Measurements from ENCODE around the gene PRSS16. TPM values are rescaled to one million over a fixed set of nuclear protein-coding genes. Genes with fewer than 3 reads are reported as not detected.

Gene PRSS16
- total and polyA plus RNA-seq, 9 of the 15 experiments (the other 6 are each of a cell fraction or from before 2014, with no cell fraction given), result 4.5 to 21.3 (median 12.1) TPM

DNA sequence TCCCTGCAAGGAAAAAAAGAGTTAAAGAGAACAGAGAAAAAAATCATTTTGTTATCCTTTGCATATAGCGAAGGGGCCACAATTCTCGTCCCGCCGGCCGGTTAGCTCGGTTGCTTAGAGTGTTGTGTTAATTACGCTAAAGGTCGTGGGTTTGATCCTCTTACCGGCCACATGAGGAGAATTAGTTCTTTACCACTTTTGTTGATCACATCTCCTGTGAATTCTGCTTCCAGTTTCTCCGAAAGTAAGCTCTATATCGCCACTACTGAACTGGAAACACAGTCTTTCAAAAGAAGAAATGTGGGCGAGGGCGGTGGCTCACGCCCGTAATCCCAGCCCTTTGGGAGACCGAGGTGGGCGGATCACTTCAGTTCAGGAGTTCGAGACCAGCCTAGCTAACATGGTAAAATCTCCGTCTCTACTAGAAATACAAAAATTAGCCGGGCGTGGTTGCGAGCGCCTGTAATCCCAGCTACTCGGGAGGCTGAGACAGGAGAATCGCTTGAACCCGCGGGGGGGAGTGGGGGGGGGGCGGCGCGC lies 13.4 kb downstream of the PRSS16 start:
- ATAC-seq (no peak), FAIRE-seq (no peak), DNase-seq (ENCODE audit: extremely low read depth in 1 of 4, low spot score in 3 of 4) (no peak)
- no peaks in the 10 kb centered on the region; the same call in 2 of the 3 replicates for H3K36me3 ChIP-seq (ENCODE audit: control insufficient read depth, insufficient read depth, low read length)
- intact Hi-C loops (cut with micrococcal nuclease), result no loop called here
- 0 out of 2 replicates have a peak, but pooled peaks cover 2% of the 10 kb centered on the region for H3K9me3 ChIP-seq (replicated peaks; ENCODE audit: control insufficient read depth, insufficient read depth, low read depth, low read length)
- no peak overlapping the region for H3K4me2 ChIP-seq (ENCODE audit: insufficient read depth, low read length)
- H3K27ac ChIP-seq (ENCODE audit: extremely low read depth, low read depth, low read length), result no peak overlapping the region
- no TSS peak for BruUV-seq (replicated peaks)
- no peak overlapping the region for H3K9ac ChIP-seq (ENCODE audit: insufficient read depth in 1 of 2, low read depth in 2 of 2, low read length in 2 of 2)
- no peaks in the 10 kb centered on the region for H3K79me2 ChIP-seq (ENCODE audit: control insufficient read depth, insufficient read depth, low read length)
- in situ Hi-C loops (cut with MboI), result no loop called here
- ChIA-PET POLR2A (interaction anchor here (1.4 kb wide), 2 partner anchors 9 to 13 kb away, joined by 3 to 6 read pairs; partner anchors contain the start of gene PRSS16), CTCF (ENCODE audit: low intra/inter-chr PET ratio) (no interaction called here)
- H3K4me1 ChIP-seq (replicated peaks in 1 of 2; ENCODE audit: control insufficient read depth in 2 of 2, insufficient read depth in 2 of 2, low read length in 2 of 2), result peaks cover 0 to 7% of the 10 kb centered on the region in 2 experiments; a peak in 1 of 5 replicates
- no peaks in the 10 kb centered on the region for H3K27me3 ChIP-seq (ENCODE audit: control insufficient read depth in 2 of 2, insufficient read depth in 2 of 2, low read length in 2 of 2)
- TF ChIP-seq ZFPM2 (CRISPR knock-in tag; IDR thresholded peaks at IDR 0.05), result no peak
- no peaks in the 10 kb centered on the region for H4K20me1 ChIP-seq (replicated peaks; ENCODE audit: control insufficient read depth, insufficient read depth, low read length)
- WGBS (ENCODE audit: insufficient coverage, low coverage, missing lambda C conversion rate), result 82% methylated on average over 21 of the region's 30 CpGs
- no peak overlapping the region for H3K4me3 ChIP-seq
- no peak overlapping the region for H2AFZ ChIP-seq (ENCODE audit: low read depth, low read length)
- no peaks in the 10 kb centered on the region for H3K9me1 ChIP-seq (ENCODE audit: control insufficient read depth, insufficient read depth, low read length)

DNA sequence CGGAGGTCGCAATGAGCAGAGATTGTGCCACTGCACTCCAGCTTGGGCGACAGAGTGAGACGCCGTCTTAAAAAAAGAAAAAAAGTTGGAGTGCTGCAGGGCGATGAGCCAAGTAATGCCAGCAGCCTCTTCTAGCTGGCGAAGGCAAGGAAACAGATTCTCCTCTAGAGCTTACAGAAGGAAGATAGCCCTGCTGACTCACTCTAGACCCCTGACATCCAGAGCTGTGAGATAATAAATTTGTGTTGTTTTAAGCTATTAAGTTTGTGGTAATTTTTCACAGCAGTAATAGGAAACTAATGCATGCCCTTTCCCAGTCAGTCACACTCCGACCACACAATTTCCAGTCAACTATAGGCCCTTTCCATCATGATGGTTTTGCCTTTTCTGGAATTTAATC lies 16.4 kb downstream of the PRSS16 start:
- Histone ChIP-seq H3K27me3 (ENCODE audit: control insufficient read depth in 2 of 2, insufficient read depth in 2 of 2, low read length in 2 of 2) (no peaks in the 10 kb centered on the region), H3K4me2 (ENCODE audit: insufficient read depth, low read length) (no peak overlapping the region), H3K9me1 (ENCODE audit: control insufficient read depth, insufficient read depth, low read length) (no peaks in the 10 kb centered on the region), H2AFZ (ENCODE audit: low read depth, low read length) (no peak overlapping the region), H3K4me3 (no peak overlapping the region), H3K27ac (ENCODE audit: extremely low read depth, low read depth, low read length) (no peak overlapping the region), H3K79me2 (ENCODE audit: control insufficient read depth, insufficient read depth, low read length) (no peaks in the 10 kb centered on the region), H4K20me1 (replicated peaks; ENCODE audit: control insufficient read depth, insufficient read depth, low read length) (no peaks in the 10 kb centered on the region), H3K4me1 (replicated peaks in 1 of 2; ENCODE audit: control insufficient read depth in 2 of 2, insufficient read depth in 2 of 2, low read length in 2 of 2) (peaks cover 0 to 11% of the 10 kb centered on the region in 2 experiments; a peak in 4 of 5 replicates), H3K9ac (ENCODE audit: insufficient read depth in 1 of 2, low read depth in 2 of 2, low read length in 2 of 2) (peak overlapping the region in 1 of 2 experiments; percentile 8; a peak in 1 of 4 replicates), H3K9me3 (replicated peaks; ENCODE audit: control insufficient read depth, insufficient read depth, low read depth, low read length) (no peaks in the 10 kb centered on the region), H3K36me3 (ENCODE audit: control insufficient read depth, insufficient read depth, low read length) (no peaks in the 10 kb centered on the region)
- POLR2A ChIA-PET, result interaction anchor here (0.5 to 2.3 kb wide), 8 partner anchors 10 to 488 kb away, joined by 3 to 17 read pairs (median 4); no protein-coding TSS in a partner anchor
- peak; percentile 41; the same call in 1 of the 2 replicates for TF ChIP-seq C11orf30 (IDR thresholded peaks at IDR 0.05; ENCODE audit: low read depth)
- no peak for TF ChIP-seq MCM7 (IDR thresholded peaks at IDR 0.05)
- TF ChIP-seq TAF15 (IDR thresholded peaks at IDR 0.05; ENCODE audit: low read depth, low read length), result no peak
- no peak for TF ChIP-seq ILF3 (IDR thresholded peaks at IDR 0.05; ENCODE audit: borderline replicate concordance)
- 0 out of 2 replicates have a peak, but pooled peaks have one; percentile 16 for TF ChIP-seq ZNF316 (IDR thresholded peaks at IDR 0.05)
- peak; percentile 54; the same call in 1 of the 2 replicates for TF ChIP-seq JUND (IDR thresholded peaks at IDR 0.05; ENCODE audit: borderline replicate concordance, low read depth, low read length)
- no peak for TF ChIP-seq JUND (tag; IDR thresholded peaks at IDR 0.05; ENCODE audit: borderline replicate concordance, low read depth, low read length)
- TF ChIP-seq NFE2 (IDR thresholded peaks at IDR 0.05; ENCODE audit: low read depth), result peak; percentile 45; the same call in 1 of the 2 replicates
- TF ChIP-seq NFIC (IDR thresholded peaks at IDR 0.05), result peak; percentile 34
- TF ChIP-seq ZNF75A (CRISPR knock-in tag; IDR thresholded peaks at IDR 0.05), result no peak
- TF ChIP-seq MAFK (IDR thresholded peaks at IDR 0.05; ENCODE audit: low read length), result 0 out of 2 replicates have a peak, but pooled peaks have one; percentile 5
- no peak for TF ChIP-seq RAD21 (CRISPR knock-in tag; conservative IDR thresholded peaks at IDR 0.05 in 1 of 2, IDR thresholded peaks at IDR 0.05 in 1 of 2)
- peak in 1 of 2 experiments; percentile 59; a peak in 1 of 4 replicates for TF ChIP-seq ARNT (IDR thresholded peaks at IDR 0.05)
- no peak for TF ChIP-seq ATF7 (IDR thresholded peaks at IDR 0.05)
- peak; percentile 60 for FAIRE-seq
- intact Hi-C loops (cut with micrococcal nuclease) (no loop called here), in situ Hi-C loops (cut with MboI) (no loop called here)
- 44% methylated on average over 8 of the region's 8 CpGs for WGBS (ENCODE audit: insufficient coverage, low coverage, missing lambda C conversion rate)
- no peak for DNase-seq (ENCODE audit: extremely low read depth in 1 of 4, low spot score in 3 of 4)
- no TSS peak for BruUV-seq (replicated peaks)
- CTCF ChIA-PET (ENCODE audit: low intra/inter-chr PET ratio), result no interaction called here
- ATAC-seq, result peak; percentile 62; the same call in 2 of the 3 replicates

Data from K562 (cell line).